ENCODE data around the gene WDR35.
A peak's percentile ranks its signal among the peaks of the same experiment; 100 is the strongest.
"Not testable (repeated sequence)": the region's sequence is repeated elsewhere in the genome, so short reads cannot be mapped to it uniquely, and the experiment has no call there.

Gene WDR35

DNA sequence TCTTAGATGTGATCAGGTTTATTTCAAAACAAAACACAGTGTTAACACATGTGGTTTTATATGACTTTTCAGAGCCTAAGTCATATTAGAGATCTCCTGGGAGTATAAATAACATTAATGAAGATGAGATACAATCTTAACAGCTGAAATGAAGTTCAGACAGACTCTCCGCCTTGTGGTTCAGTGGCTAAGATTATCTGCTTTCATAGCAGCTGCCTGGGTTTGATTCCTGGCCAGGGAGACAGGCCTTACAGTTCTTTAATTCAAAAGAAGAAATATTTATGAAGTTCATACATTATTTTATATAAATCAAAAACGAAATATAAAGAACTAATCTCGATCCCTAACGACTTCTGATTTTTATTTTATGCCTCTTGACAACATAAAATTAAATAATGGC lies 52.9 kb downstream of the WDR35 start:
- no peak for DNase-seq (ENCODE audit: low read depth)

DNA sequence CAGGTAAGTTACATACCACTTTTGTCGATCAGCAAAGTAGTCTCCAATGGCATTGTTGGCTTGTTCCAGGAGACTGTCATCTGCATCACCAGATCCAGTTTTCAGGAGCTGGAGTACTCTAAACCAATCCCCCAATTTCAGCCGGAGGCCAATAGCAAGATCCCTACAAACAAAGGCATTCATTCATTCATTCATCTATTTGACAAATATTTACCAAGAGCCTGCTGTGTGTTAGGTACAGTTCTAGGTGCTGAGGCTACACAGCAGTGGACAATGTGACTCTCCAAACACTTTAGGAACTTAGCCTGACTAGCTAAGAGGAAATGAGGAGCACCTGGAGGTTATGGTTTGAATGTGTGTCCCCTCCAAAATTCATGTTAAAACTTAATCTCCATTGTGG lies 53.7 kb downstream of the WDR35 start:
- no peak for DNase-seq (ENCODE audit: low read depth)

GRCh38 chr2:19933351-19933981 lies 56.4 kb downstream of the WDR35 start:
- DNase-seq (ENCODE audit: low read depth) = no peak

GRCh38 chr2:19932928-19933327 lies 57.0 kb downstream of the WDR35 start:
- no peak for DNase-seq (ENCODE audit: low read depth)

- no peak for DNase-seq (ENCODE audit: low read depth)
These were observed 60.7 kb downstream of the WDR35 start for GRCh38 chr2:19929226-19929625.

GRCh38 chr2:19927816-19928215 lies 62.1 kb downstream of the WDR35 start:
- not testable (repeated sequence) for DNase-seq (ENCODE audit: low read depth)

- DNase-seq (ENCODE audit: low read depth) = not testable (repeated sequence)
These were observed 65.4 kb downstream of the WDR35 start for GRCh38 chr2:19924526-19924925.

DNA sequence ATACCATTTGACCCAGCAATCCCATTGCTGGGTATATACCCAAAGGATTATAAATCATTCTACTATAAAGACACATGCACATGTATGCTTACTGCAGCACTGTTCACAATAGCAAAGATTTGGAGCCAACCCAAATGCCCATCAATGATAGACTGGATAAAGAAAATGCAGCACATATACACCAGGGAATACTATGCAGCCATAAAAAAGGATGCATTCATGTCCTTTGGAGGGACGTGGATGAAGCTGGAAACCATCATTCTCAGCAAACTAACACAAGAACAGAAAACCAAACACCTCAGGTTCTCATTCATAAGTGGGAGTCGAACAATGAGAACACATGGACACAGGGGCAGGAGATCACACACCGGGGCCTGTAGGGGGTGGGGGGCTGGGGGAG lies 67.7 kb downstream of the WDR35 start:
- not testable (repeated sequence) for DNase-seq (ENCODE audit: low read depth)

DNA sequence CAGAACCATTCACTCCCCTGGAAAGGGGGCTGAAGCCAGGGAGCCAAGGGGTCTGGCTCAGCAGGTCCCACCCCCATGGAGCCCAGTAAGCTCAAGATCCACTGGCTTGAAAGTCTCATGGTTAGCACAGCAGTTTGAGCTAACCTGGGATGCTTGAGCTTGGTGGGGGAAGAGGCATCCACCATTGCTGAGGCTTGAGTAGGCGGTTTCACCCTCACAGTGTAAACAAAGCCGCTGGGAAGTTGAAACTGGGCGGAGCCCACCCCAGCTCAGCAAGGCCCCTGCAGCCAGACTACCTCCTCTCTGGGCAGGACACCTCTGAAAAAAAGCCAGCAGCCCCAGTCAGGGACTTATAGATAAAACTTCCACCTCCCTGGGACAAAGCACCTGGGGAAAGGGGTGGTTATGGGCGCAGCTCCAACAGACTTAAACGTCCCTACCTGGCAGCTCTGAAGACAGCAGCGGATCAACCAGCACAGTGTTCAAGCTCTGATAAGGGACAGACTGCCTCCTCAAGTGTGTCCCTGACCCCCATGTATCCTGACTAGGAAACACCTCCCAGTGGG lies 73.4 kb downstream of the WDR35 start:
- no peak for DNase-seq (ENCODE audit: low read depth)

DNA sequence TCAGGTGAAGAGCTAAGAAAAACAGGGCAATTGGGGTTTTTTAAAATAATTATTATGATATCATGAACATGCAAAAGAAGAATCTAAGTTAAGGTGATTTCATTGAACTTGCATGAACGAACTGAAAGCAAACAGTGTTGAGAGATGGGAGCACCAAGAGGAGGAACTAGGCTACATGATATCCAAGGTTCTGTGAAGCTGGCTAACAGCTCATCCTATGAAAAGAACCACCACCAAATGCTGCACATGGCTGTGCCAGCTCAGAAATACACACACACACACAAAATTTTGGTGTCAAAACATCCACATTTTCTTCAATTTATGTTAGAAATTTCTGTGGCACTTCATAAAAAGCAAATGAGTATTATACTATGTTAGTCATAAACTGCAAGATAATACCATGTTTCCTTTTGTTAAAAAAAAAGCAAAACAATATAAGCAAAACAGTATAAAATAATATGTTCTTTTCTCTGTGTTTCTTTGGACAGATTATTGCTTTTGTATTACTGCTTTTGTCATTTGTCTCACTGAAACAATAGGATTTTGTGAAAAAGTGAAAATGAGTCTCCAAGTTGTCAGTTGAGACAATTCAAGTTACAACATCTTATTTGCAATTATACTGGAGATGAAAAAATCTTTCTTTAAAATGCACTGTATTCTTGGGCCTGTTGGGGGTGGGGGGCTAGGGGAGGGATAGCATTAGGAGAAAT lies 75.5 kb downstream of the WDR35 start:
- no peak for DNase-seq (ENCODE audit: low read depth)

DNA sequence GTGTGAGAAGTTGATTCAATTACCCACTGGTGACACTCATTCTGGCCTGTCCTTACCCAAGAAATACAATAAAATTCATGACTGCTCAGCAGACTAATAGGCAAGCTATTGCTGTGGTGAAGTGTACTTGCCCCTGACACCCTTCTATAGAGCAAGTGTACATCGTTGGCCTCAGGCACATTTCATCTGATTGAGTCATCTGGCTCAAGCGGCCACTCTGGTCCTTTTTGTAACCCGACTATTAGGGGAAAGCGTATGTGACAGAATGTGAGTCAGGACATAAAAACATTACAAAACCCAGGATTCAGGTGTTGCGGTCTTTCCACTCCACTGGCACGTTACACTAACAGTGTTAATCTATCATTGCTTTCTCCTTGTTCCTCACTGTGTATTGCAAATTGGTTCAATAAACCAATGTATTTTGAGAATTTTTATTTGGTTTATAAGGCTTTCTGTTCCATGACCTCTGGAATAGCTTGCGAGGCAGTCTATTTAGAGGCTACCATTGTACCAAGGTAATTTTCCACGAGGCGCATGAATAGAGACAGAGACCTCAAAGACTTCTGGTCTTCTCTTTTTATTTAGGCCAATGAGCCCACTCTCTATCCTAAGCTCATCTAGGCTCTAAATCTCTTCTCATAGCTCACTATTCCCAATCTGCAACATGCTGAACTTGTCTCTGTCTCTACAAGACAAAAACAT lies 77.9 kb downstream of the WDR35 start:
- no peak for DNase-seq (ENCODE audit: low read depth)

DNA sequence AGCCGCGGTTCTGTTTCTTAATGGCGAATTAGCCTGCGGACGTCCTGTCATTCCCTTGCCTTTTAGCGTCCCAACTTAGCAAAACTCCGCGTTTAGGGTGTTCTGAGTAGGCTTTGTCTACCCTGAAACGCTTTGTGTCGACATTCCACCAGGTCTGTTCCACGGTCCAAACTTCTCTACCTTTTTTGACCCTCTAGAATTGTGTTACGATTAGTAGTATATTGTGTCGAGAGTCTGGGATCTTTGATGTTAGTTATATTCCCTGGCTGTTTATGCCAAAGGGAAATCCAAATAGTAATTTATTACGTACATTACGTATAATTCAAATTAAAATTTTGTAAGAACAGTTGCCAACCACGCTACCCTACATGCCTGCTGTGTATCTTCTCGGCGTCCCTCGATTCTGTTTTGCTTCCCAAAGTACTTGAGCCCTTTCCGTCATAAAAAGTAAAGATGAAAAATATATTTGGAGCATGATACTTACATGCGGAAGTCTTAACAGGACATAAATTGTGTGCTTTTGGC lies 87.6 kb downstream of the WDR35 start:
- DNase-seq (ENCODE audit: low read depth) = no peak

DNA sequence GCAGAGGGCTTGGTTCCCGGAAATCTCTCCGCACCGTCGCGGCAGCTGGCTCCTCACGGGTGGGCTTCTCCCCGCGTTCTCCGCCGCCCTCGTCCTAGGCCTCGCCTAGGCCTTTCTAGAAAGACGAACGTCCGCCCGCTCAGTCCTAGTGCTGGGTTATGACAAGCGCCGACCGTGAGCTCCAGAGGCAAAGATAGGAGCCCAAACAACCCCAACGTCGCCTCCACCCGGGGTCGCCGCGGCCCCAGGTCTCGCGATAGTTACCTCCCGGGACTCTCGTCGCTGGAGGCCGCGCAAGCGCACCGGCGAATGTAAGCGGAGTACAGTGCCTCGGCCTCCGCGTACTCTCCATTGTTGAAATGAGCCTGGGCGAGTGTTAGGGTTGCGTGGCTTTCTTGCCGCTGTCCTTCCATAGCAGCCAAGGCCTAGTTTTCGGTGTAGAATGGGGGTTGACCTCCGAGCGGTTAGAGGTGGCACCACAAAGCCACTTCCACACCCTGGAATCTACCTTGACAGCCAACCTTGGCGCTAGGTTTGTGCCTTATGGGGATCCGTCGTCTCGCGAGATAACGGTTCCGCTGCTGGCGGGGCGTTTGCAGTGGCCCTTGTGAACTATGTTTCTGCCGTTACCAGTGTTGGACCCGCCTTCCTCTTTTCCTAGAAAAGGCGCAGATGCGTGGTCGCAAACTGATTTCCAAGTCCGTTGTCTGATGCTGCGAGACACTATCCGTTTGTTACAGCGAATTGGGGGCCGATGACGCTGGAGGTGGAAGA lies 88.3 kb downstream of the WDR35 start, which contains the start of gene TTC32:
Gene TTC32 (minus strand): TSS at position 542 of the 774 bp plus-strand sequence. CDS start 129 bp downstream, at position 413.
- peak; percentile 87 for DNase-seq (ENCODE audit: low read depth)

- DNase-seq (ENCODE audit: low read depth) = peak; percentile 6
These were observed 88.9 kb downstream of the WDR35 start for GRCh38 chr2:19900931-19901441.

GRCh38 chr2:19899985-19900930 lies 89.6 kb downstream of the WDR35 start:
- no peak for DNase-seq (ENCODE audit: low read depth)

- no peak for DNase-seq (ENCODE audit: low read depth)
These were observed 91.1 kb downstream of the WDR35 start for GRCh38 chr2:19898592-19899329.

DNA sequence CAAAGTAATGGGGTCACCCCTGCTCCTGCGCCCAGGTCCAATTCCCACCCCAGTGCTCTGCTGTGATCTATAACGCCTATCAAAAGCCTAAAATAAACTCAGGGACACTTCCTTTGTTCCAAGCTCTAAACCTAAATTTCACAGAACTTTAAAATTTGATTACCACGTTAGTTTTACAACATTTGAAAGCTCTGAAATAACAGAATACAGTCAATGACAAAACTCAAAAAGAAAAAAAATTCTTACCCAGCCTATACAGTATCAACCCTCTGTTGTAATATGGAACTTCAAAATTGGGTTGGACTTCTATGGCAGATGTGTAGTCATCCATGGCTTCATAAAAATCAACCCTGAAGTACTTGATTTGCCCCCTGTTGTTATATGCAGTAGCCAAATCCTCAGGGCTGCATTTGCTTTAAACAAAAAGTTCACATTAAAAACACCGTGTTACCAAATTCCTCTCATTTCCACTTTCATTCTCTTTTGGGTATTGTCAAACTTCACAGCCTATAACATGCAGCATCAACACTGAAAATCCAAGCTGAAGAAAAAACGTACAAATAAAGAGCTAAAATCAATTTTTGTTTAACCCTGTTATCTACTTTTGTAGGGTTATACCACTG lies 92.2 kb downstream of the WDR35 start:
- DNase-seq (ENCODE audit: low read depth) = no peak

- DNase-seq (ENCODE audit: low read depth) = no peak
These were observed 94.4 kb downstream of the WDR35 start for GRCh38 chr2:19895535-19895934.

GRCh38 chr2:19894134-19894792 lies 95.6 kb downstream of the WDR35 start:
- DNase-seq (ENCODE audit: low read depth) = no peak

Measured in activated gamma-delta T cell treated with anti-CD3 and anti-CD28 coated beads, Interleukin-2, amount 50 U/mL, for 16 hours (primary cell).